Activated CD8-positive, alpha-beta memory T cell treated with anti-CD3 and anti-CD28 coated beads, Interleukin-2, amount 50 U/mL, for 4 hours (primary cell): Measurements from ENCODE around the gene SULF2.

ENCODE experiments used
- DNase-seq: peaks from one replicate; pipeline ENCODE4 v3.0.0-alpha.2; 2020

The SULF2 gene

GRCh38 chr20:47733892-47734291 lies 51.4 kb downstream of the SULF2 start:
- no peak for DNase-seq

DNA sequence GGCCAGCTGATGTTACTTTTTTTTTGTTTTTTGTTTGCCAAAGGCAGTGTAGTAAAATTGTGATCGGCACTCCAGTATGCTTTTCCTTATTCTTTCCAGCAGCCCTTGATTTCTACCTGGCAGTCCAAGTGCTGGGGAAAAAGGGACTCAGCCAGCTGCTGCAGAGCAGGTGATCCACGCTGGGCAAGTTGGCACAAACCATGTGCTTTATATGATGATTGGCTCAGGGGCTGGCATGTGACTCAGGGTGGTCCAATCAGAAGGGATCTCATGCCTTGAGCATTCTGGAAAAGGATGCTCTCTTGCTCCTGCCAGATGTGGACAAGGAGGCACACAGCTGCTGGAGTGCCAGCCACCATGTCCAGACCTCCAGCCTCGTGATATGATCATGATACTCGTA lies 54.5 kb downstream of the SULF2 start:
- DNase-seq: no peak

DNA sequence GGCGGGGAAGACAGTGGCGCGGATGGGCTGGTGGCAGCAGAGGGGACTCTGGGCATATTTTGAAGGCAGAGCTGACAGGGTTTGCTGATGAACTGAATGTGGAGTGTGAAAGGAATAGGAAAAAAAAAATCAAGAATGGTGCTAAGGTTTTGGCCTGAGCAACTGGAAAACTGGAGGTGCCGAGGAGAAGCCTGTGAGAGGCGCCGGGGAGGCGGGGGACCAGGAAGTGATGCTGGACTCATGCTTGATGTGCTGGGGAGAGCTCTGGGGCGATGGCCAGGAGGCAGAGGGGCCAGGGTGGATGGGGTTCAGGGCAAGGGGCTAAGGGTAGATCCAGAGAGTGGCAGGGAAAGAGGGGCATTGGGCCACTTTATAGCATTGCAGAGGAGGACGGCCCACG lies 55.8 kb downstream of the SULF2 start:
- no peak for DNase-seq

- DNase-seq: no peak
Observed at GRCh38 chr20:47727909-47728361, 57.3 kb downstream of the SULF2 start.

- peak; percentile 54 for DNase-seq
Observed at GRCh38 chr20:47727170-47727880, 58.0 kb downstream of the SULF2 start.

- no peak for DNase-seq
Observed at GRCh38 chr20:47726632-47727031, 58.6 kb downstream of the SULF2 start.

DNA sequence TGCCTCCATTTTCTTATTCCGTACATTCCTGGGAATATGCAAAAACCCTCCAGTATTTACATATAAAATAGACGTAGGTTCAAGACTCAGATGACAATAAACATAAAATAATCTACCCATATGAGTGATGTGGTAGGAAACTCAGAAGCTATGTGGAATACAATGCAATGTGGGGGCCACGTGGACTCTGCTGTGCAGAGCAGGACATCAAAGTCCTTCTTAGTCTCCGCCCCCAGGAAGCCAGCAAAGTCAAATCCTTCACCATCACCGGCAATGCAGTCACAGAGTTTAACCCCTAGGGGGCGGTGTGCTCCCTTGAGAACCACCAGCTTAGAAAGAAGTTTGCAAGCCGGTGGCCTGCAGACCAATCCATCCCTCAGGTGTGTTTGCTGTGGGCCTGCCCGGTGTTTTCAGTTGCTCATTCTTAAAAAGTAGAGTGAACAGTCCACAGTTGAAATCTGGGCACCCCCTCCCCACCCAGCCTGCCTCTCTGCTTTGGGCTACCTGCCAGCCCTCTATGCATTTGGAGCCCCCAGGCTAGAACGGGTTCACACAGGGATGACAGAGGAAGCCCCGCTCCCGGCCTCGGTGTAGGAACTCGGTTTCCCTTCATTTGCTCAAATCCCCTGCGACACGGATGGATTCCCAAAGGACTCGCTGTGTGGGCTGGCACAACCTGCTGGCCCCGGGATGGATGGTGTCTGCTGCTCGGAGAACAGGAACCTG lies 59.9 kb downstream of the SULF2 start:
- peak; percentile 70 for DNase-seq

DNA sequence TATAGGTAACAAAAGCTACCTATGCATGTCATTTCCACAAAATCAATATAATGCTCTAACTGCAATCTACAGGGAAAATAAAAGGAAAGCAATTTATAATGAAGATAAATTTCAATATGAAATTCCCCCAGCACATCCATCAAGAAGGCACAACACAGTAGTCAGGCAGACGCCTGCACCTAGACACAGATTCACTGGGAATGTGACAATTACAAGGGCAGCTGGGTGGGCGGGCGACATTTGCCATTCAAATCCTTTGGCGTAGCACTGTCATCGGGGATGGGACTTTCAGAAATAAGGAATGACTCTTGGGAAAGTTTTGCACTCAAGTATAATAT lies 60.4 kb downstream of the SULF2 start:
- no peak for DNase-seq

GRCh38 chr20:47724396-47724795 lies 60.9 kb downstream of the SULF2 start:
- DNase-seq: no peak

DNA sequence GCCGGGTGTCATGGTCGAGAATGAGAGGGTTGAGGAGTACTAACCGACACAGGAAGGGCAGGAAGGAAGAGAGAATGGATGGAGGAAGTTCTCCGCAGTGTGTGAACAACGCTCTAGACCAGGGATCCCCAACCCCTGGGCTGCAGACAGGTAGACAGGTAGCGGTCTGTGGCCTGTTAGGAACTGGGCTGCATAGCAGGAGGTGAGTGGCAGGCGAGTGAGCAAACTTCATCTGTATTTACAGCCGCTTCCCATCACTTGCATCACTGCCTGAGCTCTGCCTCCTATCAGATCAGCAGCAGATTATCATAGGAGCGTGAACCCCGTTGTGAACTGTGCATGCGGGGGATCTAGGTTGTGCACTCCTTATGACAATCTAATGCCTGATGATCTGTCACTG lies 62.0 kb downstream of the SULF2 start:
- DNase-seq: no peak

GRCh38 chr20:47720636-47721427 lies 64.4 kb downstream of the SULF2 start:
- DNase-seq: no peak

DNA sequence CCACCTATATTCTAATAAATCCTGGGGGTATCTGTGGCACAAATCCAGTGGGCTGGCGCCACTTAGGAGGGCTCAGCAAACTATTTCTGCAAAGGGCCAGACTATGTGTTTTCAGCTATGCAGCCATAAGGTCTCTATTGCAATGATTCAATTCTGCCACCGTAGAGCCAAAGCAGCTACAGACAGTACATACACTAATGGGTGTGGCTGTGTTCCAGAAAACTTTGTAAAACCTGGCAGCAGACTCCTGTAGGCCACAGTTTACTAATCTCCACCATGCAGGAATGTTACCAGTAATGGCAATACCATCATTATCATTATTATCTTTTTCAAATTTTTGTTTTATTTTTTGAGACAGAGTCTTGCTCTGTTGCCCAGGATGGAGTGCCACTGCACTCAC lies 65.7 kb downstream of the SULF2 start:
- DNase-seq: no peak

DNA sequence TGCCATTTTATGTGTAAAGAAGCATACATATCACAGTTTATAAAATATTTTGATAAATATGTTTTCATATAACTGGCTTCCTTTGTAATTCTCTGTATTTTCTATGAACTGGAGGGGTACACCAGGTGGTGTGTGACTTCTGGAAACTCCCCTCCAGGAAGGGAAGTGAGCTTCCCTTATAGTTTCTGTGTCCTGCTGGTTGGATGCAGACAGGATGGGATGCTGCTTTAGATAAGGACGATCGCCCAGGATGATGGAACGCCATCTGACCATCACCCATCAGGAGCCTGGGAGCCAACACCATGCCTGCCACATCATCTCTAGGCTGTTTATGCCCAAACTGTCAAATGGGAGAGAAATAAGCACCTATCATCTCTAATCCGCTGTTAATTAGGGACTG lies 66.1 kb downstream of the SULF2 start:
- no peak for DNase-seq

GRCh38 chr20:47718398-47718797 lies 66.9 kb downstream of the SULF2 start:
- no peak for DNase-seq

- DNase-seq: no peak
Observed at GRCh38 chr20:47717421-47717820, 67.9 kb downstream of the SULF2 start.

GRCh38 chr20:47713878-47714450 lies 71.3 kb downstream of the SULF2 start:
- no peak for DNase-seq

DNA sequence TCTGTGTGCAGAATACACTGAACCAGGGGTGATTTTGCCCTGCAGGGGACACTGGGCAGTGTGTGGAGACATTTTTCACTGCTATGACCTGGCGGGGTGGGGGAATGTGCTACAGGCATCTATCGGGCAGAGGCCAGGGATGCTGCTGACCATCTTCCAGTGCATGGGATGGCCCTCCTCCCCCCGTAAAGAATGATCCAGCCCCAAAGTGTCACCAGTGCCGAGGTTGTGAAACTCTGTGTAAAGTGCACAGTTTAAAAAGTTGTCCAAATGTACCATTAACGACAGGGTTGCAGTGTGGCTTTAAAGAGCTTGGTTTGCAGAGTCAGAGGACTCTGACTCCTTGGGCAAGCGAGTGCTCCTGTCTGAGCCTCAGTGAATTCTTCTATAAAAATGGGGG lies 72.1 kb downstream of the SULF2 start:
- DNase-seq: no peak

DNA sequence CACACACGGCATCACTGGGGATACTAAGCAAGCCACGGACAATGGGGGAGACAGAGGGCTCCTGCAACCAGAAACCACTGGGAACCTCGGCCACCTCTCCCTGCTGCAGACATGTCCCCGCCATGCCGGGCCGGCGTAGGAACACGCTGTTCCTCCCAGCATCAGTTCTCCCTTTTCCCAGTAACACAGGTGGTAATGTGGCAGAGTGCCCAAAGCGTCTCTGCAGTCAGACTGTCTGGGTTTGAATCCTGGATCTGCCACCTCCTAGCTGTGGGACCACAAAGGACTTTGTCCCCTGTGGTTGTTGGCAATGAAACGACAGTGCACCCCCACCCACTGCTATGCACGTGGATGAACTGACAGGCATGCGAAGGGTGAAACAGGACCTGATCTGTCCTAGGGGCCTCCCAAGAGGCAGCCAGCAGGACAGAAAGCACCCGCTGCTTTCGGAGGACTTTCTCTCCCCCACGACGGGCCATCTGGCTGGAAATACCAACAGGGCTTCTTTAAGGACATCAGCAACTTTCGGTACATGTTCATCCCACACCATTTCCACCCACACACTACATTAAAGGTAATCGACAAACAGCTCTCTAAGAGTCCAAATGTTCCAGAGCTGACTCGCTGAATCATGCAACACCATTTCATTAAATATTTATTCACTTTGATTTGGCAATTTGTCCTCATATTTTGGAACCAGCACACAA lies 74.1 kb downstream of the SULF2 start:
- no peak for DNase-seq

DNA sequence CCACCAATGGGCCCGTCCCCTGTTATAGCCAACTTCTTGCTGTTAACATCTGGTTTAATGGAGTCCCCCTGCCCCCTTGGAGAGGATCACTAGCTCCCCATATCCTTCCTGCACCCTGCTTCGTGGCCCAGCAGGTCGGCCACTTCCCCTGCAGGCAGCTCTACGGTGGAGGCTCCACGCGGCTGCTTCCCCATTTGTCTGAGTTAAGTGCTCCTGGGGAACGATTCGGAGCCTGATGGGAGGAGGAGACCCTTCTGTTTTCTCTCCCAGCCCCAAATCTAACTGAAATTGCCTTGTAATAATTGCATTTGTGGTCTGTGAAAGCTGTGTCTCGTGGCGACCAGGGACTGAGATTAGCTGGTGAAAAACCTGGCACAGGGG lies 74.6 kb downstream of the SULF2 start:
- DNase-seq: no peak

- no peak for DNase-seq
Observed at GRCh38 chr20:47708953-47709833, 76.1 kb downstream of the SULF2 start.

DNA sequence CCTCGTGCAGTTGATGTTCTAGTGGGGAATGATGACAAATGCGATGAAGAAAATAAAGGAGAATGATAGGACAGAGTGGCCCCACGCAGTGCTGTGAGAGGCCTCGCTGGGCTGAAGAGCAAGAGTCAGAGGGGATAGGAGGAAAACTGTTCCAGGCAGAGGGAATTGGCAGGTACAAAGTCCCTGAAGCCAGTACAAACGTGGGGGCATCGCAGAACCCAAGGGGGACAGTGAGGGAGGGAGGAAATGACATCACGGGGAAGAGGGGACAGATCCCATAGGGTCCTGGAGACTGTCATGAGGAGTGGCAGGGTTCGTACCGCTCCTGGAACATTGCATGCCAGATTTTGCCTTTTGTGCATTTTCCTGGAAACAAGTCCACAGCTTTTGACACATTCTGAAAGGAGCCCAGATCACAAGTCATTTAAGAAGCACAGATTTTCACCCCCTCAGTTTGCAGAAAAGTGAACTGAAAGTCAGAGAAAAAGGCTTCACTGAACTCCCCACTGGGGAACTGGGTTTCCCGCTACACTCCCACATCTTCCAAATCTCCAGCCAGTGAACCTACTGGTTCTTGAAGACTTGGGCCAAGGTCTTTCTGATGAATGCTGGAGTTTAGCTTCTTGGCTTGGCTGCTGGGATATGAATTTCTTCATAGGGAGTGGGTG lies 77.0 kb downstream of the SULF2 start:
- no peak for DNase-seq
